GM21423 (cell line): Measurements from ENCODE around the gene SDC4.

Experiments used
- ATAC-seq: cut with Tn5 transposase; IDR thresholded peaks from one replicate; pipeline ENCODE4 v1.9.1; 2021; ENCODE audit warnings: mild to moderate bottlenecking, moderate library complexity; ENCODE audit not compliant: unreplicated experiment

The SDC4 gene, protein sequence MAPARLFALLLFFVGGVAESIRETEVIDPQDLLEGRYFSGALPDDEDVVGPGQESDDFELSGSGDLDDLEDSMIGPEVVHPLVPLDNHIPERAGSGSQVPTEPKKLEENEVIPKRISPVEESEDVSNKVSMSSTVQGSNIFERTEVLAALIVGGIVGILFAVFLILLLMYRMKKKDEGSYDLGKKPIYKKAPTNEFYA

DNA sequence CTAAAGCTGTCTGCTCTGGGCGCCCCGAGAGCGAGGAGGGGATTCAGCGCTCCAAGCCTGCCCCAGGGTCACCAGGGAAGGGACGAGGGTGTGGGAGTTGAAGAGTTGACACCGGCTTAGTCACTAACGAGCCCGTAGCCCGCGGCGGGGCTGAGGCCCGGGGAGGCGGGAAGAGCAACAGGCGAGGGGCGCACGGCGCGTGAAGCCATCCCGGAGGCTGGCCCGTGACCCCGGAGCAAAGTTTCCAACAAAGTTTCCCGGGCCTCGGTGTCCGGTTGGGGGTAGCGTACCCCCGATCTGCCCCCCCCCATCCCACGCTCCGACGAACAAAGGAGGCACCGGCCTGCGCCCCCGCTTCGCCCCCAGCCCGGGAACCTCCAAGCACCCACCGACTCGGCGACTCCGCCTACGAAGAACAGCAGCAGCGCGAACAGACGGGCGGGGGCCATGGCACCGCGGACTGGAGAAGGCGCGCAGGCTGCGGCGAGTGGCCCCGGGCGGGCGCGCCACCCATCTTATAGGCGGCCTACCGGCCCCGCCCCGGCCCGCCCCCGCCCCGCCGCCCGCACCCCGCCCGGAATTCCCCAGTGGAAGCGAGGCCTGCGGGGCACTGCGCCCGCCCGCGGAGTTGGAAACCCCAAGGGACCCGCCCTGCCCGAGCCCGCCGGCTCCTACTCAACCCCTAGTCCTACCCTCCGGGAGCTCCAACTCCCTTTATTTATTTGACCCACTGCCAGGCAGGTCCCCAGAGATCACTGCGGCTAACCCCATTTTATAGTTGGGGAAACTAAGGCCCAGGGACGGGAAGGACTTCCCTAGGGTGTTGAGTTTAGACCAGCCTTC, at the start of gene SDC4:
Gene SDC4, minus strand, starts transcription at position 489 of the 843 bp plus-strand sequence. Its CDS starts 40 bp downstream, at position 449.
- ATAC-seq: no peak

- ATAC-seq: no peak
Observed at GRCh38 chr20:45395114-45395415, 46.8 kb upstream of the SDC4 start.

DNA sequence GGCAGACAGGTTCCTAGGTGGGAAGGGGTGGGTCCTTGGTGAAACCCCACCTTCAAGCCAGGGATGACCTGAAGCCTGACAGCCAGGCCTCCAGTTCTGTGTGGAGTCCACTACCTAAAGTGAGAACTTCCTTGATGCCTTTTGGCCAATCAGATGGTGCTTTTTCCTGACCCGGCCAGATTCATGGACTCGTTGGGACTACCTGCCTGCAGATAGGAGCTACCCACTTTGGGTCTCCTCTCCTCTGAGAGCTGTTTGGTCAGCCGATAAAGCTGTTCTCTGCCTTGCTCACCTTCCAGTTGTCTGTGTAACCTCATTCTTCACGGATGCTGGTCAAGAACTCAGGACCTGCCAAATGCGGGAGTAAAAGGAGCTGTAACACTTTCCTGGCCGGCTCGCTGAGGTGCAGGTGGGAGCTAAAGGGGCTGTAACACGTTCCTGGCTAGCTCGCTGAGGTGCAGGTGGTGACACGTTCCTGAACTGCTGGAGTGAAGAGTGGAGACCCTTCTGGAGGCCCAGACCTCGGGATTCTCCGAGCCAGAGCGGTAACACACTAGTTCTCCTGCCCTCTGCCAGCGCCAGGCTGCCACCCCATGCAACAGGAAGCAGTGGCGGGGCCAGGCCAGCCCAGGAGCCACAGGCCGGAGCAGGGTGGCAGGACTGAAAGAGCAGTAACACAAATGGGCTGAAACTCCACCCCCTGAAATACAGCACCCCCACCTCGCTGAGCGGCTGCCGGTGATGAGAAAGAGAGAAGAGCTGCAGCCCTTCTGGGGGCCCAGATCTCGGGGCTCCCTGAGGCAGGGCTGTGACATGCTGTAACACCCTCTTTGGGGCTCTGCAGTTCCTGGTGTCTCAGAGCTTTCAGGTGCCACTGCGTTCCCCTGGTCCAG, 46.2 kb upstream of the SDC4 start:
- no peak for ATAC-seq

- no peak for ATAC-seq
Observed at GRCh38 chr20:45392733-45393132, 44.5 kb upstream of the SDC4 start.

- no peak for ATAC-seq
Observed at GRCh38 chr20:45391559-45391958, 43.3 kb upstream of the SDC4 start.

- ATAC-seq: no peak
Observed at GRCh38 chr20:45390931-45391330, 42.7 kb upstream of the SDC4 start.

DNA sequence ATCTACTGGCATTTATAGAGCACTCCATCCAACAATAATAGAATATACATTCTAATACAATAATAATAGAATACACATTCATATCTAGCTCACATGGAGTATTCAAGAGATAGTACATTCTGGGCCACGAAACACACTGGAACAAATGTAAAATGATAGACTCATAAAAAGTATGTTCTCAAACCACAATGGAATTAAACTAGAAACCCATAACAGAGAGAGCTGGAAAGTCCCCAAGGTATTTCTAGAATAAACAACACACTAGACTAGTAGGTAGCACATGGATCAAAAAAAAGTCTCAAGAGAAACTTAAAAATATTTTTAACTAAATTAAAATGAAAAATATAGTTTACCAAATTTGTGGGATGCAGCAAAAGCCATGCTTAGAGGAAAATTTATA, 39.0 kb upstream of the SDC4 start:
- no peak for ATAC-seq

GRCh38 chr20:45378191-45378590, 30.0 kb upstream of the SDC4 start, which contains the start of gene TP53TG5:
Gene TP53TG5, minus strand, starts transcription at chr20:45378325. Its CDS starts 89 bp downstream, at chr20:45378236.
- no peak for ATAC-seq

DNA sequence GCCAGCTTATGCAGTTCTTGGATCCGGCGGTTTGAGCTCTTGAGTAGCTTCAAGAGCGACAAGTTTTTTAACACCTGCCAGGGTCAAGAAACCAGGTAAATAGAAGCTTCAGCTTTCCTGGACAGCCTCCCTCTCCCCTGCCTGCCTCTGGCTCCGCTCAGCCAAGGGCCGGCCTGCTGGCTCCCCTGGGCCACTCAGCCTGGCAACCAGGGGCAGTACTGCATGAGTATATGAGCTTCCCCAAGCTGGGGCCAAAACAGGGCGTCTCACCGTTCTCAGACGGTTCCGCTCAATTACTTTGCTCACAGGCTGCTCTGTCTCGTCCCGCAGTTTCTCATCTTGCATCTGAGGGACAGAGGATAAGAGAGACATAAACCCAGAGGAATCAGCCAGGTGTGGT, 29.0 kb upstream of the SDC4 start:
- ATAC-seq: no peak

- no peak for ATAC-seq
Observed at GRCh38 chr20:45374966-45375365, 26.7 kb upstream of the SDC4 start.

GRCh38 chr20:45374101-45374467, 25.9 kb upstream of the SDC4 start:
- ATAC-seq: no peak

- ATAC-seq: no peak
Observed at GRCh38 chr20:45373353-45374100, 25.3 kb upstream of the SDC4 start.

GRCh38 chr20:45372646-45373352, 24.6 kb upstream of the SDC4 start:
- ATAC-seq: no peak

DNA sequence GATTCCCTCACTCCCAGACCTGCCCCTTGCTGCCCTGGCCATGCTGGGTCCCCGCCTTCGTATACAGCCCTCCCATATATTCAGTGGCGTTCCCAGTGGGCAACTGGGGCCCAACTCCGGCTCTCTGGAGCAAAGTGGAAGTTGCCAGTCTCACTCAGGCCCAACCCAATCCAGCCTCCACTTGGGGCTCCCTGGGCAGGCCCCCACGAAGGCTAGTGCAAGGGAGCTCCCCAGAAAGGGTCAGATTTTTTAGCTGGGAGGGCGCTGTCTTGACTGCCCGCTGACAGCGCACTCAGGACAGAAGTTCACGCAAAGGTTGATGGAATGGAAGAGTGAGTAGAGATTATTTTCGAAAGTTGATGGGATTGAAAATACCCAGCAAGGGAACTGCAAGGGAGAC, 24.0 kb upstream of the SDC4 start:
- ATAC-seq: no peak

- no peak for ATAC-seq
Observed at GRCh38 chr20:45370571-45371160, 22.4 kb upstream of the SDC4 start.

DNA sequence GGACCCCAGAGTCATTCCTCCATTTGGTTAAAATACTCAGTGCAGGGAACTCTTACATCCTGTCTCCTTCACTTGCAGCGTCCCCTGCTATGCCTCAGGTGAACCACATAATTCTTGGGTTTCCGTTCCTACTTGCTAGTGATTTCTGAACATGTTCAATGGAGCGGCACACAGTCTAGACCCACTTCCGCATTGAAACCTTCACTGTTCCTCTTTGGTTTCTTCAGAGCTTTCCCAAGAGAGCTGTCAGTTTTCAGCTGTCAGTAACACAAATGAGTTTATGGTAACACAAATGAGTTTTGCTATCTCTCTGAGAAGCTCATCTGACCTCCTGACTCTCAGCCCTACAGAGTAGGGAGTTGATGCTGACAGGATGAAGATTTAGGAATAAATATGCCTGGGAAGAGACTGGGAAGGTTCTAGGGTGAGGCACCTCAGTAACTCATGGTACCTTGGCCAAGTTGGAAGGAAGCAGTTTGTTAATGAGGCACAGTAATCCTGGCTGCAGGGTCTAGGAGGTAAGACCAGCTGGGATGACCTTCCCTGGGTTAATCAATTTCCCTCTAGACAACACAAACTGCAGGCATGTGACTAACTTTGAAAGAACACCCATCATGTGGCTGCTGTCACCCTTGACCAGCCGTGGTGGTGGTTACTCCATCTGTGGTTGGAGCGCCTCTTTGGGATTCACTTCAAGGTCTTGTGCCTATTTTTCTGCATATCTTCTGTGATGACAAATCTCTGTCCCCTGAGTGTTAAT, 20.2 kb upstream of the SDC4 start:
- ATAC-seq: peak; percentile 79

DNA sequence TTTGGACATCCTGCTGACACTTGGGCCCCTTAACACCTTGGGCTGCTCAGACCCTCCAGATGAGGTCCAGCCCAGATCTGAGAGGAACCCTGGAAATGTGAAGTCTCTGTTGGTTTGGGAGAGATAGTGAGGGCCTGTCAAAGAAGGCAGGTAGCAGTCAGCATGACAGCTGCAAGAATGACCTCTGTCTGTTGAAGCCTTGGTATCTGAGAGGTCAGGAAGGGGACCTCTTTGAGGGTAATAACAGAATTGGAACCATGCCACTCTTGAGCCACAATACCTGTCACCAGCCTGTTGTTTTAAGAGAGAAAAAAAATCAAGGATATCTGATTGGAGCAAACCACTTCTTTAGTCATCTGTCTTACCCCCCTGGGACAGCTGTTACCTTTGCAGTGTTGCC, 18.9 kb upstream of the SDC4 start:
- ATAC-seq: no peak

DNA sequence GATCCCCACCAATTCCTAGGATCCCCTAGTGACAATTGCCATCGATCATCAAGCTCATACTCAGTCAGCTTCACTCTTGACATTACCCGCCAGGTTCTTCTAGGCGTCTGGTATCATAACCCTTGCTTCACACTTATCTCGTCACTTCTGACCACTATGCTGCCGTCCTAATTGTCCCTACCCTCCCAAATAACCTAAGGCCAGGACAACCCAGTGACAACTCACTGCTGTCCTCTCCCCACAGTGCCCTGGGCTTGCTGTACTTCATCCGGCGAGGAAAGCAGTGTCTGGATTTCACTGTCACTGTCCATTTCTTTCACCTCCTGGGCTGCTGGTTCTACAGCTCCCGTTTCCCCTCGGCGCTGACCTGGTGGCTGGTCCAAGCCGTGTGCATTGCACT, 18.4 kb upstream of the SDC4 start:
- ATAC-seq: no peak

DNA sequence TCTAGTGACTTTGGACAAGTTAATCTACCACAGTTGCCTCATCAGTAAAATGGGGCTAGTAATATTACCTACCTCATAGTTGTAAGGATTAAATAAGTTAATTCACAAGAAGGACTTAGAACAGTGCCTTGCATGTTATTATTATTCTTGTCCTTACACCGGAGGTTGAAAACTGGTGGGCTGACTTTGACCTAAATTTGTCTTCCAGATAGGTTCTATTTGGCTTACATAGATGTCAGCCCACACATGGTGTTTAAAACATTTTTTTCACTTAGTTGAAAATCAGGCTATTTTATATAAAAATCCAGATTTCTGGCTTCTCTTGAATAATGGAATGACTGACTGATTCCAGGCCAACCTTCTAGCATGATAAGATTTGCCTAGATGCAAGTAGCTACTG, 18.0 kb upstream of the SDC4 start:
- no peak for ATAC-seq
